ENCODE results near the gene PAX3. TPM values are rescaled to one million over a fixed set of nuclear protein-coding genes. Genes with fewer than 3 reads are reported as not detected.
"Not testable (repeated sequence)": the region's sequence is repeated elsewhere in the genome, so short reads cannot be mapped to it uniquely, and the experiment has no call there.

PAX3 gene
- polyA plus RNA-seq, 1 experiment: not detected

GRCh38 chr2:222160125-222160524, 138.7 kb downstream of the PAX3 start:
- CTCF ChIA-PET: no interaction called here
- peaks cover 5% of the 10 kb centered on the region; the same call in 1 of the 2 replicates for H3K9me3 ChIP-seq (ENCODE audit: control insufficient read depth, insufficient read depth, low read length)
- H3K27me3 ChIP-seq (ENCODE audit: control insufficient read depth, insufficient read depth, low read length): no peaks in the 10 kb centered on the region
- no peak for DNase-seq (ENCODE audit: low read depth, low spot score)
- no peak overlapping the region for H3K4me3 ChIP-seq (ENCODE audit: low read depth, low read length)
- POLR2A ChIA-PET: no interaction called here
- no peak overlapping the region for H3K27ac ChIP-seq (ENCODE audit: low read depth, low read length)
- no peak for TF ChIP-seq CTCF (IDR thresholded peaks at IDR 0.05; ENCODE audit: low read depth, low read length)

- H3K4me3 ChIP-seq (ENCODE audit: low read depth, low read length): no peak overlapping the region
- no peak for TF ChIP-seq CTCF (IDR thresholded peaks at IDR 0.05; ENCODE audit: low read depth, low read length)
- H3K27me3 ChIP-seq (ENCODE audit: control insufficient read depth, insufficient read depth, low read length): no peaks in the 10 kb centered on the region
- POLR2A ChIA-PET: no interaction called here
- peaks cover 5% of the 10 kb centered on the region; the same call in 1 of the 2 replicates for H3K9me3 ChIP-seq (ENCODE audit: control insufficient read depth, insufficient read depth, low read length)
- CTCF ChIA-PET: no interaction called here
- no peak for DNase-seq (ENCODE audit: low read depth, low spot score)
- no peak overlapping the region for H3K27ac ChIP-seq (ENCODE audit: low read depth, low read length)
Measured at GRCh38 chr2:222159221-222159620, 139.6 kb downstream of the PAX3 start.

GRCh38 chr2:222155003-222155664, 143.7 kb downstream of the PAX3 start:
- DNase-seq (ENCODE audit: low read depth, low spot score); POLR2A ChIA-PET; CTCF ChIA-PET: not testable (repeated sequence)

More at GRCh38 chr2:222155003-222155664, 143.7 kb downstream of the PAX3 start:
- not testable (repeated sequence) for H3K9me3 ChIP-seq (ENCODE audit: control insufficient read depth, insufficient read depth, low read length); H3K27ac ChIP-seq (ENCODE audit: low read depth, low read length); H3K27me3 ChIP-seq (ENCODE audit: control insufficient read depth, insufficient read depth, low read length); H3K4me3 ChIP-seq (ENCODE audit: low read depth, low read length)

Other genes with a start within 250 kb of the PAX3 start
- gene SGPP2, start 125.5 kb upstream of the PAX3 start, polyA plus RNA-seq (2011; rRNA removed): not detected in 2 replicates